Panc1 (cell line): ENCODE results near the gene RHEBL1. TPM values are rescaled to one million over a fixed set of nuclear protein-coding genes. Genes with fewer than 3 reads are reported as not detected.

Experiments
- ATAC-seq: fragments of 200-7000 bp; cut with Tn5 transposase; 2 replicates; pipeline ENCODE4 v1.9.1; 2020; ENCODE audit warnings: mild to moderate bottlenecking, moderate library complexity
- BruUV-seq: library from RNA; stranded (reverse); fragments of 400-500 nt; replicated peaks from 2 replicates; lab custom pipeline; 2021; lab: Mats Ljungman, UMichigan
- CTCF ChIA-PET: fragments of 300-600 bp; sonication (Branson Sonifier 250); formaldehyde crosslinking; loops from one replicate; lab custom pipeline; 2022; ENCODE audit warnings: antibody characterized with exemption; lab: Charles Lee
- POLR2A ChIA-PET: fragments of 300-600 bp; sonication (Branson Sonifier 250); formaldehyde crosslinking; loops from one replicate; lab custom pipeline; 2022; ENCODE audit warnings: antibody characterized with exemption; lab: Charles Lee
- DNase-seq: peaks from one replicate; pipeline ENCODE4 v3.0.0-alpha.2; 2010; ENCODE audit warnings: low read depth, low spot score
- H3K27ac ChIP-seq: 2 replicates; pipeline ENCODE4 v1.5.1; 2011; ENCODE audit warnings: mild to moderate bottlenecking, low read length, inconsistent platforms
- H3K27me3 ChIP-seq: fragments of 200-500 bp; sonication (Bioruptor generic); 2 replicates; pipeline ENCODE4 v1.6.0; 2014; ENCODE audit warnings: low read length, inconsistent platforms; ENCODE audit not compliant: control insufficient read depth, insufficient read depth
- H3K36me3 ChIP-seq: fragments of 200-500 bp; sonication (Bioruptor generic); 2 replicates; pipeline ENCODE4 v1.5.1; 2014; ENCODE audit warnings: inconsistent platforms, mild to moderate bottlenecking, low read length, moderate library complexity; ENCODE audit not compliant: control insufficient read depth, insufficient read depth
- H3K4me1 ChIP-seq: 2 replicates; pipeline ENCODE4 v1.5.1; 2011; ENCODE audit warnings: inconsistent platforms, mild to moderate bottlenecking, low read length, moderate library complexity; ENCODE audit not compliant: control insufficient read depth, insufficient read depth
- H3K4me3 ChIP-seq, 2 experiments: 2 replicates each; pipeline ENCODE4 v1.5.1; 2011 to 2012; ENCODE audit warnings: low read depth in 2 of 2, low read length in 2 of 2, mild to moderate bottlenecking in 2 of 2, inconsistent platforms in 1 of 2, moderate library complexity in 1 of 2
- H3K9me3 ChIP-seq: fragments of 200-500 bp; sonication (Bioruptor generic); 2 replicates; pipeline ENCODE4 v1.5.1; 2014; ENCODE audit warnings: low read depth, mild to moderate bottlenecking, inconsistent platforms, low read length, moderate library complexity; ENCODE audit not compliant: control insufficient read depth, insufficient read depth
- POLR2AphosphoS5 ChIP-seq: IDR thresholded peaks from 2 replicates; pipeline ENCODE4 v1.6.1; 2012; ENCODE audit warnings: mild to moderate bottlenecking, low read depth, low read length, moderate library complexity
- REST ChIP-seq, 2 experiments: IDR thresholded peaks; 2 replicates each; pipeline ENCODE4 v1.6.1; 2011 to 2012; ENCODE audit warnings: low read depth in 2 of 2, control low read depth in 1 of 2, low read length in 1 of 2, mild to moderate bottlenecking in 1 of 2, moderate library complexity in 1 of 2; ENCODE audit not compliant: insufficient read depth in 1 of 2
- SIN3A ChIP-seq: IDR thresholded peaks from 2 replicates; pipeline ENCODE4 v1.6.1; 2012; ENCODE audit warnings: low read depth, mild to moderate bottlenecking, low read length, moderate library complexity, borderline replicate concordance; ENCODE audit not compliant: insufficient read depth
- TCF7L2 ChIP-seq: IDR thresholded peaks from 2 replicates; pipeline ENCODE4 v1.6.1; 2011; ENCODE audit warnings: mild to moderate bottlenecking, low read depth, low read length, inconsistent platforms
- in situ Hi-C: cut with HindIII; loops from 2 replicates; pipeline ENCODE4 v1.10.0; 2016; ENCODE audit warnings: low sequenced_read_pairs, low pct_unique_long_range_greater_than_20kb
- intact Hi-C: fragments of 100-400 bp; cut with micrococcal nuclease; formaldehyde crosslinking; loops from one replicate; pipeline ENCODE4 v1.10.0; 2022; ENCODE audit not compliant: unreplicated experiment
- total RNA-seq: library from RNA; stranded (reverse); gene quantifications from one replicate; pipeline ENCODE4 v1.2.1, GENCODE V29; 2021; ENCODE audit not compliant: unreplicated experiment
- TF ChIP-seq, protein P1 (sequence below): fragments of 450-650 bp; IDR thresholded peaks from 2 replicates; pipeline ENCODE4 v1.5.1; 2017; ENCODE audit warnings: mild to moderate bottlenecking

The RHEBL1 gene
- total RNA-seq, 1 experiment from 2014 or later: 4.7 TPM

GRCh38 chr12:49104822-49105221, 35.0 kb upstream of the RHEBL1 start:
- H3K9me3 ChIP-seq: no peaks in the 10 kb centered on the region
- CTCF ChIA-PET: no interaction called here
- H3K4me1 ChIP-seq: peaks cover 10% of the 10 kb centered on the region
- in situ Hi-C loops (no loop called here), intact Hi-C loops (no loop called here)
- H3K27ac ChIP-seq: no peak overlapping the region
- no peak for DNase-seq
- BruUV-seq: no TSS peak
- no peak for ATAC-seq
- H3K4me3 ChIP-seq: no peak overlapping the region
- TF ChIP-seq, protein P1, sequence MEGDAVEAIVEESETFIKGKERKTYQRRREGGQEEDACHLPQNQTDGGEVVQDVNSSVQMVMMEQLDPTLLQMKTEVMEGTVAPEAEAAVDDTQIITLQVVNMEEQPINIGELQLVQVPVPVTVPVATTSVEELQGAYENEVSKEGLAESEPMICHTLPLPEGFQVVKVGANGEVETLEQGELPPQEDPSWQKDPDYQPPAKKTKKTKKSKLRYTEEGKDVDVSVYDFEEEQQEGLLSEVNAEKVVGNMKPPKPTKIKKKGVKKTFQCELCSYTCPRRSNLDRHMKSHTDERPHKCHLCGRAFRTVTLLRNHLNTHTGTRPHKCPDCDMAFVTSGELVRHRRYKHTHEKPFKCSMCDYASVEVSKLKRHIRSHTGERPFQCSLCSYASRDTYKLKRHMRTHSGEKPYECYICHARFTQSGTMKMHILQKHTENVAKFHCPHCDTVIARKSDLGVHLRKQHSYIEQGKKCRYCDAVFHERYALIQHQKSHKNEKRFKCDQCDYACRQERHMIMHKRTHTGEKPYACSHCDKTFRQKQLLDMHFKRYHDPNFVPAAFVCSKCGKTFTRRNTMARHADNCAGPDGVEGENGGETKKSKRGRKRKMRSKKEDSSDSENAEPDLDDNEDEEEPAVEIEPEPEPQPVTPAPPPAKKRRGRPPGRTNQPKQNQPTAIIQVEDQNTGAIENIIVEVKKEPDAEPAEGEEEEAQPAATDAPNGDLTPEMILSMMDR: no peak
- no peak for TF ChIP-seq POLR2AphosphoS5
- TF ChIP-seq REST (IDR thresholded peaks at IDR 0.05; ENCODE audit: insufficient read depth in 1 of 2, low read depth in 2 of 2, low read length in 1 of 2): 0 out of 4 replicates have a peak, but pooled peaks of 1 of the 2 experiments have one; percentile 16
- no peaks in the 10 kb centered on the region for H3K27me3 ChIP-seq
- peaks cover 2% of the 10 kb centered on the region; the same call in 1 of the 2 replicates for H3K36me3 ChIP-seq
- POLR2A ChIA-PET: interaction anchor here (0.7 kb wide), 1 partner anchor 9 kb away, joined by 8 read pairs; no protein-coding TSS in a partner anchor

GRCh38 chr12:49100380-49100779, 30.6 kb upstream of the RHEBL1 start:
- in situ Hi-C loops (no loop called here), intact Hi-C loops (no loop called here)
- Histone ChIP-seq H3K9me3 (no peaks in the 10 kb centered on the region), H3K36me3 (peaks cover 2% of the 10 kb centered on the region; the same call in 1 of the 2 replicates), H3K4me1 (no peaks in the 10 kb centered on the region), H3K4me3 (no peak overlapping the region), H3K27ac (no peak overlapping the region), H3K27me3 (no peaks in the 10 kb centered on the region)
- TF ChIP-seq, protein P1: no peak
- TF ChIP-seq TCF7L2: no peak
- no peak for TF ChIP-seq POLR2AphosphoS5
- TF ChIP-seq REST (IDR thresholded peaks at IDR 0.05; ENCODE audit: insufficient read depth in 1 of 2, low read depth in 2 of 2, low read length in 1 of 2): no peak
- no peak for TF ChIP-seq SIN3A
- DNase-seq (no peak), ATAC-seq (no peak)
- POLR2A ChIA-PET: interaction anchor here (0.7 kb wide), 1 partner anchor 36 kb away, joined by 3 read pairs; no protein-coding TSS in a partner anchor
- CTCF ChIA-PET: interaction anchor here (0.9 to 3.7 kb wide), 2 partner anchors 37 to 157 kb away, joined by 5 to 22 read pairs; no protein-coding TSS in a partner anchor
- BruUV-seq: no TSS peak
